Measurements from ENCODE around the gene ESR1. TPM values are rescaled to one million over a fixed set of nuclear protein-coding genes. Genes with fewer than 3 reads are reported as not detected.

ESR1 gene
- total and polyA plus RNA-seq, 5 donors, result 0.70 to 3.3 (median 2.1) TPM

DNA sequence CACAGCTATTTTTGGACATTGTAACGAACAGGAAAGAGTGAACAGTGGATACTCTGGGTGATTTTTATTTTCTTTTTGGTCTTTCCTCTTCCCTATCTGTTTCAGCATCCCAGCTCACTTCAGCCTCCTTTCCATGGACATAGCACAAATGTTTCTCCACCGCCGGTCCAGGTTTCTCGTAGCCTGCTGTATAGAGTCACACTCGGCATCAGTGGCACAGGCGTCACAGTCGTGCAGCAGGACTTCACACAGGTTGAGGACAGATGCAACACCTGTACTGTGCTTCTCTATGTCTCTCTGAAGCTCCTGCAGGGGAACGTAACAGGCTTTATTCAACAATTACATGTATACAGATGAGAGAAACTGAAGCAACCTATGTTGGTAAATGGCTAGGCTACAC, 348.3 kb downstream of the ESR1 start:
- ATAC-seq, result no peak

GRCh38 chr6:152160346-152160745, 352.9 kb downstream of the ESR1 start:
- H3K4me1 ChIP-seq (ENCODE audit: control insufficient read depth, insufficient read depth, low read length), result peaks cover 4% of the 10 kb centered on the region
- DNase-seq, result no peak

More for the DNA sequence above, 348.3 kb downstream of the ESR1 start:
- H3K27me3 ChIP-seq (ENCODE audit: control insufficient read depth, insufficient read depth), result no peaks in the 10 kb centered on the region
- no peak overlapping the region for H3K27ac ChIP-seq (ENCODE audit: low read length)
- intact Hi-C loops (cut with DNase I), result loop anchor here in 1 of 4 donors (10.0 kb wide), 1 partner anchor 49 kb away; no protein-coding TSS in a partner anchor
- no peaks in the 10 kb centered on the region for H3K9me3 ChIP-seq (ENCODE audit: control insufficient read depth, low read length)
- H3K4me1 ChIP-seq (ENCODE audit: control insufficient read depth, insufficient read depth, low read length), result peaks cover 2% of the 10 kb centered on the region
- 83% methylated on average over 8 of the region's 8 CpGs for WGBS
- no peak for DNase-seq
- no peak overlapping the region for H3K4me3 ChIP-seq (ENCODE audit: low read length)

DNA sequence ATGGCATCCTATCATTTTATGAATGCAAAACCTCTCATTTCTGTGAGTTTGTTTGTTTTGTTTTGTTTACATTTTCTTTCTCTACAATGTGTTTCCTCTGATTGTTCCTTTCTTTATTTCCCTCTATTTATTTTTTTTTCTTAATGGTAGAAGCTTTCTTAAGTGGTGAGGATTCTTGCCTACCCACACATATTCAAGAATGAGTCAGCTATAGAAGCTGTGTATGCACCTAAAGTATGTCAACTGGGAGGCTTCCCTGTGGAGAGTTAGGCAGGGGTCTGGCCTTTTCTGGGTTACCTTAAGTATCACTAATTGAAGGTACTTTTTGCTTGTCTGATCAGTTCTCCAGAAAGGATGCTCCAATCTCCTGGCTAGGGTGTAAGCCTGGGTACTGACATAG, 354.0 kb downstream of the ESR1 start:
- H3K4me1 ChIP-seq (ENCODE audit: control insufficient read depth, insufficient read depth, low read length), result peaks cover 3% of the 10 kb centered on the region
- H3K27ac ChIP-seq (ENCODE audit: low read length), result no peak overlapping the region
- no peaks in the 10 kb centered on the region for H3K9me3 ChIP-seq (ENCODE audit: control insufficient read depth, low read length)
- DNase-seq (no peak), ATAC-seq (no peak)
- H3K27me3 ChIP-seq (ENCODE audit: control insufficient read depth, insufficient read depth), result no peaks in the 10 kb centered on the region
- no peak overlapping the region for H3K4me3 ChIP-seq (ENCODE audit: low read length)
- intact Hi-C loops (cut with DNase I), result no loop called here

More at GRCh38 chr6:152160346-152160745, 352.9 kb downstream of the ESR1 start:
- H3K9me3 ChIP-seq (ENCODE audit: control insufficient read depth, low read length), result no peaks in the 10 kb centered on the region
- no peaks in the 10 kb centered on the region for H3K27me3 ChIP-seq (ENCODE audit: control insufficient read depth, insufficient read depth)
- intact Hi-C loops (cut with DNase I), result no loop called here
- no peak for ATAC-seq
- H3K4me3 ChIP-seq (ENCODE audit: low read length), result no peak overlapping the region
- WGBS, result 88% methylated on average over 3 of the region's 3 CpGs
- H3K27ac ChIP-seq (ENCODE audit: low read length), result no peak overlapping the region

DNA sequence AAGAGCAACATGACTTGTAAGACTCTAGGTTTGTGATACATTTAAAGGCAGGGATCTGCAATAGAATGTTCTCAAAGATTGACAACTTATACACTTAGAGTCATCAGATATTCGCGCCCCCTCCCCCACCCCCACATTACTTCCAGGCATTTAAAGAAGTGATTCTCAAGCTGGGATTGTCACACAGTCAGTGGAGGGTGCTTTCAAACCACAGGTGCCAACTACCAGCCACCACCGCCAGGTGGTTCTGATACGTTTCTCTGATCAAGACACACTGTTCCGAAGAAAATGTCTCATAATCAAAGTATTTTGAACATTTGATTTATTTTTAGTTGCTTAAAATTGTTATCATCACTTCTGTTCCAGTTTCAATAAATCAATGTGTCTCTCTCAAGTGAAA, 357.5 kb downstream of the ESR1 start:
- 84% methylated on average over 5 of the region's 5 CpGs for WGBS
- ATAC-seq (no peak), DNase-seq (no peak)
- no peak overlapping the region for H3K27ac ChIP-seq (ENCODE audit: low read length)
- peaks cover 3% of the 10 kb centered on the region for H3K4me1 ChIP-seq (ENCODE audit: control insufficient read depth, insufficient read depth, low read length)
- intact Hi-C loops (cut with DNase I), result no loop called here
- no peak overlapping the region for H3K4me3 ChIP-seq (ENCODE audit: low read length)
- H3K27me3 ChIP-seq (ENCODE audit: control insufficient read depth, insufficient read depth), result no peaks in the 10 kb centered on the region
- no peaks in the 10 kb centered on the region for H3K9me3 ChIP-seq (ENCODE audit: control insufficient read depth, low read length)

GRCh38 chr6:152166497-152166896, 359.0 kb downstream of the ESR1 start:
- DNase-seq (no peak), ATAC-seq (no peak)
- H3K27me3 ChIP-seq (ENCODE audit: control insufficient read depth, insufficient read depth), result no peaks in the 10 kb centered on the region
- H3K27ac ChIP-seq (ENCODE audit: low read length), result no peak overlapping the region
- H3K4me3 ChIP-seq (ENCODE audit: low read length), result peak overlapping the region; percentile 27
- H3K4me1 ChIP-seq (ENCODE audit: control insufficient read depth, insufficient read depth, low read length), result peaks cover 6% of the 10 kb centered on the region
- WGBS, result 63% methylated on average over 4 of the region's 4 CpGs
- intact Hi-C loops (cut with DNase I), result no loop called here
- no peaks in the 10 kb centered on the region for H3K9me3 ChIP-seq (ENCODE audit: control insufficient read depth, low read length)

DNA sequence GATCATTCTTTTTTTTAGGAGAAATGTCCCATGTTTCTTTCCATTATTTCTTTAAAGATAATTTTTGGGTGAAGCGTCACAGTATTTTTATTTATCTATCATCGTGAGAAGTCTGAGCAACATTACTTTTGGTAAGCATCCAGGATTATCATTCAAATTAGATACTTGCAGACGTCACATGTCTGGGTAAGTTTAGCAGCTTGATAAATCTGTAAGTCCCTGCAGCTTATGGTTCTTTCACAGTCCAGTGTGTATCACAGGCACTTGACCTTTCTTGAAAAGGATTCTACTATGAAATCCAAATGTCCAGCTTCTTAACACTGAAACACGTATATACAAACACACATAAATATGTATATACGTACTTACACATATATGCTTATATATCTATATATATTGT, 359.4 kb downstream of the ESR1 start:
- H3K9me3 ChIP-seq (ENCODE audit: control insufficient read depth, low read length), result no peaks in the 10 kb centered on the region
- H3K27me3 ChIP-seq (ENCODE audit: control insufficient read depth, insufficient read depth), result no peaks in the 10 kb centered on the region
- H3K27ac ChIP-seq (ENCODE audit: low read length), result no peak overlapping the region
- no peak for DNase-seq
- peak; percentile 33 to 36 for ATAC-seq
- intact Hi-C loops (cut with DNase I), result no loop called here
- H3K4me3 ChIP-seq (ENCODE audit: low read length), result peak overlapping the region; percentile 27
- H3K4me1 ChIP-seq (ENCODE audit: control insufficient read depth, insufficient read depth, low read length), result peaks cover 6% of the 10 kb centered on the region
- 46% methylated on average over 5 of the region's 5 CpGs for WGBS

GRCh38 chr6:152167641-152168603, 360.4 kb downstream of the ESR1 start:
- Histone ChIP-seq H3K27me3 (ENCODE audit: control insufficient read depth, insufficient read depth) (no peaks in the 10 kb centered on the region), H3K4me1 (ENCODE audit: control insufficient read depth, insufficient read depth, low read length) (peaks cover 6% of the 10 kb centered on the region), H3K27ac (ENCODE audit: low read length) (peak overlapping the region; percentile 100), H3K4me3 (ENCODE audit: low read length) (peak overlapping the region; percentile 48), H3K9me3 (ENCODE audit: control insufficient read depth, low read length) (no peaks in the 10 kb centered on the region)
- no peak for DNase-seq
- 64% methylated on average over 13 of the region's 13 CpGs for WGBS
- intact Hi-C loops (cut with DNase I), result no loop called here
- ATAC-seq, result peak; percentile 77

DNA sequence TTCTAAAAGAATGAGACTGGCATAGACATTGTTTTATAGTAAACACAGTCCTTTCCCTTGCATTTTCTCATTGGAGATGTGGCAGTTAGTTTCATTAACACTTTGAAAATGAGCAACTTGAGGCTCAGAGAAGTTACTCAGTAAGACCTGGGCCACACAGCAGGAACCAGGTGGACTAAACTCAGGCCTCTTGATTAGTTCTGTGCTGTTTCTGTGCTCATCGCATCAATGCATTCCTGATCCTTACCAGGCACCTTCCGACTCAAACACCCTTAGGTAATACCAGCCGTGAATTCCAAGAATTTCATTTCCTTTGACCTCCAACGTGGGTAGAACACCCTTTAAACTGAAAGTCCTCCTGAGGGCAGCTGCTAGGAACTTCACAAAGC, 362.8 kb downstream of the ESR1 start:
- ATAC-seq (no peak), DNase-seq (no peak)
- peak overlapping the region; percentile 78 for H3K27ac ChIP-seq (ENCODE audit: low read length)
- intact Hi-C loops (cut with DNase I), result no loop called here
- no peaks in the 10 kb centered on the region for H3K27me3 ChIP-seq (ENCODE audit: control insufficient read depth, insufficient read depth)
- peaks cover 4% of the 10 kb centered on the region for H3K4me1 ChIP-seq (ENCODE audit: control insufficient read depth, insufficient read depth, low read length)
- WGBS, result 88% methylated on average over 4 of the region's 4 CpGs
- H3K9me3 ChIP-seq (ENCODE audit: control insufficient read depth, low read length), result no peaks in the 10 kb centered on the region
- H3K4me3 ChIP-seq (ENCODE audit: low read length), result no peak overlapping the region

- ATAC-seq (peak in 1 of 2 donors; percentile 33), DNase-seq (no peak)
- Histone ChIP-seq H3K27ac (ENCODE audit: low read length) (peak overlapping the region; percentile 89), H3K4me1 (ENCODE audit: control insufficient read depth, insufficient read depth, low read length) (peaks cover 4% of the 10 kb centered on the region), H3K27me3 (ENCODE audit: control insufficient read depth, insufficient read depth) (no peaks in the 10 kb centered on the region), H3K9me3 (ENCODE audit: control insufficient read depth, low read length) (no peaks in the 10 kb centered on the region), H3K4me3 (ENCODE audit: low read length) (no peak overlapping the region)
- intact Hi-C loops (cut with DNase I), result no loop called here
- 77% methylated on average over 13 of the region's 13 CpGs for WGBS
Measured at GRCh38 chr6:152170702-152171667, 363.5 kb downstream of the ESR1 start.

- H3K27me3 ChIP-seq (ENCODE audit: control insufficient read depth, insufficient read depth), result no peaks in the 10 kb centered on the region
- DNase-seq (no peak), ATAC-seq (no peak)
- H3K4me3 ChIP-seq (ENCODE audit: low read length), result no peak overlapping the region
- no peak overlapping the region for H3K27ac ChIP-seq (ENCODE audit: low read length)
- peaks cover 4% of the 10 kb centered on the region for H3K4me1 ChIP-seq (ENCODE audit: control insufficient read depth, insufficient read depth, low read length)
- WGBS, result 78% methylated on average over 4 of the region's 4 CpGs
- intact Hi-C loops (cut with DNase I), result no loop called here
- no peaks in the 10 kb centered on the region for H3K9me3 ChIP-seq (ENCODE audit: control insufficient read depth, low read length)
Measured at GRCh38 chr6:152173321-152173720, 365.8 kb downstream of the ESR1 start.

DNA sequence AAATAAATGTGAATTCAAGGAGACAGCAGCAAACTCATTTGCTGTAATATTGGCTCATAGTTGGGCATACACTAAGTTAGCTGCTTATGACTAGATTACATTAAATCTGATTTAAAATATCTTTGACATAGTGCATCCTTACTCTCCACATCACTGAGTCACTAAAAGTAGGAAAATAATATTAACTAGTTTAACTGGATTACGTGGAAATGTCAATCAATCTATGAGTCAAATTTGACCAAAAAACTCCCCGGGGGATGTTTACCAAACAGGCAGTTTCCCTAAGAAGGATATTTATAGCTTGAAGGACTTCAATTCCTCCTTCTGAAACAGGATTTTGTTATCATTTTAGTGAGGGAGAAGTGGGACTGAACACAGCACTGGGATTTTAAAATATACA, 366.5 kb downstream of the ESR1 start:
- Histone ChIP-seq H3K4me1 (ENCODE audit: control insufficient read depth, insufficient read depth, low read length) (peaks cover 4% of the 10 kb centered on the region), H3K27me3 (ENCODE audit: control insufficient read depth, insufficient read depth) (no peaks in the 10 kb centered on the region), H3K27ac (ENCODE audit: low read length) (no peak overlapping the region), H3K9me3 (ENCODE audit: control insufficient read depth, low read length) (no peaks in the 10 kb centered on the region), H3K4me3 (ENCODE audit: low read length) (no peak overlapping the region)
- no peak for DNase-seq
- ATAC-seq, result no peak
- 77% methylated on average over 2 of the region's 2 CpGs for WGBS
- intact Hi-C loops (cut with DNase I), result no loop called here

Measured in right cardiac atrium (tissue), 5 donors.